Brain microvascular endothelial cell (primary cell): ENCODE measurements around the gene HRH3.

Experiments used
- DNase-seq: peaks from one replicate; pipeline ENCODE4 v3.0.0-alpha.2; 2020
- H3K27ac ChIP-seq: fragments of 250-450 bp; sonication (Bioruptor Pico); 2 replicates; pipeline ENCODE4 v1.5.1; 2020; ENCODE audit warnings: mild to moderate bottlenecking, moderate library complexity
- H3K27me3 ChIP-seq: fragments of 250-450 bp; sonication (Bioruptor Pico); replicated peaks from 2 replicates; pipeline ENCODE4 v1.5.1; 2020; ENCODE audit warnings: mild to moderate bottlenecking
- H3K36me3 ChIP-seq: fragments of 250-450 bp; sonication (Bioruptor Pico); replicated peaks from 2 replicates; pipeline ENCODE4 v1.5.1; 2020; ENCODE audit warnings: mild to moderate bottlenecking
- H3K4me3 ChIP-seq: 2 replicates; pipeline ENCODE4 v1.5.1; 2011; ENCODE audit warnings: low read depth, mild to moderate bottlenecking, control low read depth, low read length, moderate library complexity
- in situ Hi-C: cut with HindIII; loops from 2 replicates; pipeline ENCODE4 v1.10.0; 2017; ENCODE audit warnings: low sequenced_read_pairs, low pct_ligation_motif_present
- TF ChIP-seq, protein P1 (sequence below): IDR thresholded peaks from 2 replicates; pipeline ENCODE4 v1.5.1; 2011; ENCODE audit warnings: low read depth, mild to moderate bottlenecking, moderate library complexity, low read length, control low read depth, inconsistent platforms; ENCODE audit errors: missing control alignments

Gene HRH3

DNA sequence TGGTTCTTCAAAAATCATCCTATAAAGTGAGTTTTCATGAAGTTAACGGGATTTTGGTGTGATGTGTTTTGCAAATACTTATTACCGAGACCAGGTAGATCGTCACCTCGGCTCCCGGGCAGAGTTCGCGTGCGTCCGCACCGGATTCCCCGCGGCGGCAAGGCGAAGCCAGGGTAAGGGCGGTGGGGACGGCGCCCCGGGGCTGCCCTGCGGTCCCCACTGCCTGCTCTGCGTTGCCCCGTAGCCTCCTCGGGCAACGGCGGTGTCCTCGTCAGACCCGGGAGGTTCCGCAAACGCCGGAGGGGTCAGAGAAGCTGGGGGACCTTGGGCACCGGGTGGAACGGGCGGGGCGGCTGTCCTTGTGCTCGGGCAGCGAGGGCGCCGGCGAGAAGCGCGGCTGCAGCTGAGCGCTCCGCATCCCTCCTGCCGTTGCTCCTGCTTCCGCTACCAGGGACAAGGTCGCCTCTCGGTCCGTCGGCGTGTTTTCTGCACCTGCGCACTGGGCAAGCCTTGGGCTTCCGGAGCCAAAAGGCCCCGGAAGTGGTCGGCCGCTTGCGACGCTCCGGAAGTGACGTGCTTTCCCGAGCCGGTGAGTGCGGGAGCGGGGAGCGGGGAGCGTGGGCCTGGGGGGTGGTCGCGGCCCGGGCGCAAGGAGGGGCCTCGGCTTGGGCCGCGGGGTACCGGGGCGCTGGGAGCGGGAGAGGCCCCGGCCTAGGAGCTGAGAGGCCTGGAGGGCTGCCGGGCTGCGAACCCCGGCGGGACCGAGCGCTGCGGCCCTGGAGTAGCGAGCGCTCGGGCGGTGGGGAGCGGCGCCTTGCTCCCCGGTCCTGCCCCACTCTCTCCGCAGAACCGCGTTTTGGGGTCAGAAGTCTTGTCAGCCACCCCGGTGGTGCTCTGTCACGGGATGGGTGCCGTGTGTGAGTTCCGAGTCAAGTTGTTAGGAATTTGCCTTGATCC lies 37.3 kb downstream of the HRH3 start, which contains the start of gene MTG2:
Gene MTG2 (plus strand): TSS at position 560 of the 957 bp plus-strand sequence. CDS start 10,393 bp downstream, outside the sequence.
- Histone ChIP-seq H3K27me3 (no peaks in the 10 kb centered on the region), H3K27ac (peak within 1 kb of the TSS; percentile 93), H3K4me3 (peak within 1 kb of the TSS; percentile 92), H3K36me3 (no peaks in the 10 kb centered on the region)
- TF ChIP-seq, protein P1, sequence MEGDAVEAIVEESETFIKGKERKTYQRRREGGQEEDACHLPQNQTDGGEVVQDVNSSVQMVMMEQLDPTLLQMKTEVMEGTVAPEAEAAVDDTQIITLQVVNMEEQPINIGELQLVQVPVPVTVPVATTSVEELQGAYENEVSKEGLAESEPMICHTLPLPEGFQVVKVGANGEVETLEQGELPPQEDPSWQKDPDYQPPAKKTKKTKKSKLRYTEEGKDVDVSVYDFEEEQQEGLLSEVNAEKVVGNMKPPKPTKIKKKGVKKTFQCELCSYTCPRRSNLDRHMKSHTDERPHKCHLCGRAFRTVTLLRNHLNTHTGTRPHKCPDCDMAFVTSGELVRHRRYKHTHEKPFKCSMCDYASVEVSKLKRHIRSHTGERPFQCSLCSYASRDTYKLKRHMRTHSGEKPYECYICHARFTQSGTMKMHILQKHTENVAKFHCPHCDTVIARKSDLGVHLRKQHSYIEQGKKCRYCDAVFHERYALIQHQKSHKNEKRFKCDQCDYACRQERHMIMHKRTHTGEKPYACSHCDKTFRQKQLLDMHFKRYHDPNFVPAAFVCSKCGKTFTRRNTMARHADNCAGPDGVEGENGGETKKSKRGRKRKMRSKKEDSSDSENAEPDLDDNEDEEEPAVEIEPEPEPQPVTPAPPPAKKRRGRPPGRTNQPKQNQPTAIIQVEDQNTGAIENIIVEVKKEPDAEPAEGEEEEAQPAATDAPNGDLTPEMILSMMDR, result no peak
- in situ Hi-C loops, result no loop called here
- DNase-seq, result peak; percentile 90

DNA sequence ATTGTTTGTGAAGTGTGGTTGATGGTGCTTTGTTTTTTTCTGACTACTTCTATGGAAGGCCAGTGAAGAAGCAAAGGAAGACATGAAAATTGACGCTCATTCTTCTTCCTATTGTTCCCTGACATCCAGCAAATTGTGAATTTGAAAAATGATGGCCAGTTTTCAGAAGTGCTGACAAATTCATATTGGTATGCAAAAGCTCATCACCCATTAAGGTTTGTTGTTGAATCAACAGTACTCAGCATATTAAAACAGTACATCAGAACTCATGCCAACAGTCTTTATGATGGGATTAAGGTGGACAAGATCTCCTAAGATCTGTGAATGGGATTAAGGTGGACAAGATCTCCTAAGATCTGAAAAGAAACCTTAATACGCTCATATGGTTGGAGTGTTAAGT lies 38.3 kb downstream of the HRH3 start:
- H3K27me3 ChIP-seq, result no peaks in the 10 kb centered on the region
- TF ChIP-seq, protein P1, result no peak
- in situ Hi-C loops, result no loop called here
- no peaks in the 10 kb centered on the region for H3K36me3 ChIP-seq
- no peak for DNase-seq
- peak overlapping the region; percentile 92 for H3K4me3 ChIP-seq
- no peak overlapping the region for H3K27ac ChIP-seq

DNA sequence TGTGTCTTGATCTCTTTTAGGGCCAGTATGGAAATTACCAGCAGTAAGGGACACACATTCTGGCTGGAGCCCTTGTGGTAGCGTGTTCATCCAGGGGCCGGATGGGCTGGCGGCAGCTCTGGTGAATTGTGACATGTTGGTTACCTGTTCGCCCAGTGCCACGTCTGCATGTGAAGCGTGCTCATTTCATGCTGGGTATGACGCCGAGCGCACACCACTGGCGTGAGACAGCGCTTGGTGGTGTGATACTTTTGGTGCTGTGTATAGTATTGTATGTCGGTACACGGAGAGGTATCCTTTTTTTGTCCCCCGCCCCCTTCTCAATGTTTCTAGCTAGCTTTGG lies 40.9 kb downstream of the HRH3 start:
- TF ChIP-seq, protein P1, result no peak
- in situ Hi-C loops, result no loop called here
- no peak for DNase-seq
- no peak overlapping the region for H3K27ac ChIP-seq
- H3K36me3 ChIP-seq, result peaks cover 11% of the 10 kb centered on the region
- no peaks in the 10 kb centered on the region for H3K27me3 ChIP-seq
- H3K4me3 ChIP-seq, result no peak overlapping the region

DNA sequence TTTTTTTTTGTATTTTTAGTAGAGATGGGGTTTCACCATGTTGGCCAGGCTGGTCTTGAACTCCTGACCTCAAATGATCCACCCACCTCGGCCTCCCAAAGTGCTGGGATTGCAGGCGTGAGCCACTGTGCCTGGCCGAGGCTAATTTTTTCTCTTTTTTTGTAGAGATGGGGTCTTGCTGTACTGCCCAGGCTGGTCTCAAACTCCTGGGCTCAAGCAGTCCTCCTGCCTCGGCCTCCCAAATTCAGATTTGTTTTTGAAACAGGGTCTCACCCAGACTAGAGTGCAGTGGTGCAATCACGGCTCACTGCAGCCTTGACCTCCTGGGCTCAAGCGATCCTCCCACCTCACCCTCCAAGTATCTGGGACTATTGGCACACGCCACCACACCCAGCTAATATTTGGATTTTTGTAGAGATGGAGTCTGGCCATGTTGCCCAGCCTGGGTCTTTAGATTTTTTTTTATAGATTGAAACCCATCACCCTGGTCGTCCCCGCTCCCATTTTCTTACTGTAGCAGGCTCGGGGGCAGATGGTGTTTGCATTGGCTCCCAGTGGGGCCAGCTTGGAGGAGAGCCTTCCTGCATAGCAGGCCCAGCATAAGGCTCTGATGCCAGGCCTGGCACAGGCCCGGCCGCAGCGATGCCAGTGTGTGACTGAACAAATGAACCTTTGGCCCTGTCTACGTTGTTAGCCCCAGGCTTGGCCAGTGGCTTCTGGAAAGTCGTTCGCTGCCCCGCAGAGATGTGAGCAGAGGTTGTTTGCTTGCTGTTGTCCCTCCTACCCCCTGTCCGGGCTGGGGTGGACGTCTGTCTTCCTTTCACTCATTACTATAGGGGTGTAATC lies 41.5 kb downstream of the HRH3 start:
- H3K27me3 ChIP-seq, result no peaks in the 10 kb centered on the region
- no peak overlapping the region for H3K27ac ChIP-seq
- no peak for DNase-seq
- TF ChIP-seq, protein P1, result no peak
- in situ Hi-C loops, result no loop called here
- H3K36me3 ChIP-seq, result peaks cover 11% of the 10 kb centered on the region
- no peak overlapping the region for H3K4me3 ChIP-seq

DNA sequence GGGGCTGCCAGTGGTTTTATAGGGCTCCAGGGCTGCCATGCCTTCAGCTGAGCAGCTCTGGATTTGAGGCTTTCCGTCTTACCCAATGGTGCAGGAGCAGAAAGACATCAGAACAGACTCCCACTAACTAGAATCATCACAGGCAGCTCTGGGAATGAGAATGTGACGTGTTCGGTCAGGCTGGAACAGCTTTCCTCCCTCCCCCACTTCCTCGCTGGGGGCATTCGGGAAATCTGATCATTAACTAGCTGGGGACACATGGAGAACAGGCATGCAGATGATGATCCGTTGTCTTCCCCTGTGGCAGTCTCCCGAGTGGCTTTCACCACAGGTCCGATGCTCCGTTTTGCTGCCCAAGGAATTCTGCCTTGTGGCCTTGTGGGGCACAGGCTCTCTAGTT lies 42.8 kb downstream of the HRH3 start:
- no peaks in the 10 kb centered on the region for H3K27me3 ChIP-seq
- in situ Hi-C loops, result no loop called here
- no peak for DNase-seq
- H3K4me3 ChIP-seq, result no peak overlapping the region
- TF ChIP-seq, protein P1, result no peak
- no peak overlapping the region for H3K27ac ChIP-seq
- H3K36me3 ChIP-seq, result peaks cover 11% of the 10 kb centered on the region
